SK-N-SH (cell line): ENCODE measurements around the gene SMIM1. TPM values are rescaled to one million over a fixed set of nuclear protein-coding genes. Genes with fewer than 3 reads are reported as not detected.

Experiments
- CTCF ChIA-PET: fragments of 300-600, 350-600 bp; formaldehyde crosslinking; extraction: SDS; loops from one replicate; lab custom pipeline; 2021; lab: Yijun Ruan, JAX
- POLR2A ChIA-PET: fragments of 350-600 bp; sonication (Branson Sonifier 250); formaldehyde crosslinking; extraction: SDS; loops from one replicate; lab custom pipeline; 2020; ENCODE audit warnings: antibody characterized with exemption, inconsistent platforms; lab: Yijun Ruan, JAX
- DNase-seq: peaks from one replicate; pipeline ENCODE4 v3.0.0; 2012
- H2AFZ ChIP-seq: fragments of 200-600 bp; sonication (generic); 2 replicates; pipeline ENCODE4 v1.8.1; 2016; ENCODE audit warnings: antibody characterized with exemption, mild to moderate bottlenecking, low read depth
- H3F3A ChIP-seq: fragments of 200-600 bp; sonication (generic); replicated peaks from 2 replicates; pipeline ENCODE3; 2016; ENCODE audit warnings: antibody characterized with exemption, mild to moderate bottlenecking; ENCODE audit not compliant: insufficient read depth
- H3K27ac ChIP-seq, 2 experiments: fragments of 200-500 bp in 1 of 2; fragments of 200-600 bp in 1 of 2; sonication (Bioruptor generic) in 1 of 2; sonication (generic), shearing (Covaris generic) in 1 of 2; 2 replicates each; pipeline versions ENCODE4 v1.5.1 to v1.6.1; 2014 to 2016; ENCODE audit warnings: low read depth in 2 of 2, inconsistent platforms in 1 of 2, low read length in 1 of 2, mild to moderate bottlenecking in 1 of 2, mixed read lengths in 1 of 2
- H3K27me3 ChIP-seq: fragments of 200-600 bp; sonication (generic), shearing (Covaris generic); 2 replicates; pipeline ENCODE4 v1.6.1; 2016; ENCODE audit warnings: mixed run types; ENCODE audit not compliant: insufficient read depth
- H3K36me3 ChIP-seq, 2 experiments: fragments of 200-500 bp in 1 of 2; fragments of 200-600 bp in 1 of 2; sonication (Bioruptor generic) in 1 of 2; sonication (generic) in 1 of 2; replicated peaks in 1 of 2; 2 replicates each; pipeline versions ENCODE3 to v1.5.1; 2014 to 2016; ENCODE audit warnings: low read length in 1 of 2, mild to moderate bottlenecking in 1 of 2; ENCODE audit not compliant: insufficient read depth in 2 of 2, control insufficient read depth in 1 of 2
- H3K4me1 ChIP-seq, 2 experiments: fragments of 200-500 bp in 1 of 2; fragments of 200-600 bp in 1 of 2; sonication (Bioruptor generic) in 1 of 2; sonication (generic), shearing (Covaris generic) in 1 of 2; 2 replicates each; pipeline versions ENCODE4 v1.5.1 to v1.6.1; 2014 to 2016; ENCODE audit warnings: low read depth in 1 of 2, low read length in 1 of 2, mixed run types in 1 of 2; ENCODE audit not compliant: insufficient read depth in 2 of 2, control insufficient read depth in 1 of 2
- H3K4me2 ChIP-seq: fragments of 200-600 bp; sonication (generic), shearing (Covaris generic); 2 replicates; pipeline ENCODE4 v1.6.1; 2017; ENCODE audit warnings: mixed run types
- H3K4me3 ChIP-seq, 2 experiments: fragments of 200-500 bp in 1 of 2; fragments of 200-600 bp in 1 of 2; sonication (Bioruptor generic) in 1 of 2; sonication (generic), shearing (Covaris generic) in 1 of 2; 2 replicates each; pipeline versions ENCODE4 v1.5.1 to v1.8.1; 2014 to 2016; ENCODE audit warnings: low read depth in 2 of 2, inconsistent platforms in 1 of 2, low read length in 1 of 2, mild to moderate bottlenecking in 1 of 2, mixed read lengths in 1 of 2, moderate library complexity in 1 of 2
- H3K79me2 ChIP-seq: fragments of 200-600 bp; sonication (generic); 2 replicates; pipeline ENCODE4 v1.8.1; 2017; ENCODE audit warnings: mild to moderate bottlenecking; ENCODE audit not compliant: insufficient read depth
- H3K9ac ChIP-seq: fragments of 200-600 bp; sonication (generic); 2 replicates; pipeline ENCODE4 v1.6.1; 2017; ENCODE audit warnings: mixed run types
- H3K9me2 ChIP-seq: fragments of 200-600 bp; sonication (generic); 2 replicates; pipeline ENCODE4 v1.6.1; 2017; ENCODE audit warnings: mixed run types
- H3K9me3 ChIP-seq: fragments of 200-600 bp; sonication (generic); 2 replicates; pipeline ENCODE4 v1.6.1; 2017; ENCODE audit warnings: mixed run types, mild to moderate bottlenecking, moderate library complexity
- H4K20me1 ChIP-seq: fragments of 200-600 bp; sonication (generic); 2 replicates; pipeline ENCODE4 v1.6.1; 2017; ENCODE audit warnings: mild to moderate bottlenecking, mixed run types; ENCODE audit not compliant: insufficient read depth
- EP300 ChIP-seq, 2 experiments: IDR thresholded peaks; 2 replicates each; pipeline versions ENCODE4 v1.4.0 to v1.6.1; 2012; ENCODE audit warnings: borderline replicate concordance in 1 of 2, low read depth in 1 of 2, low read length in 1 of 2
- EZH2phosphoT487 ChIP-seq: fragments of 200-600 bp; sonication (generic); IDR thresholded peaks from 2 replicates; pipeline ENCODE4 v1.6.1; 2017; ENCODE audit warnings: low read depth, mixed run types, mild to moderate bottlenecking, antibody characterized with exemption, moderate library complexity, borderline replicate concordance
- FOXJ3 ChIP-seq: sonication (generic); formaldehyde crosslinking; IDR thresholded peaks from 2 replicates; pipeline ENCODE4 v1.5.1; 2020; ENCODE audit warnings: mild to moderate bottlenecking, missing genetic modification reagents
- FOXM1 ChIP-seq: IDR thresholded peaks from 2 replicates; pipeline ENCODE4 v1.4.0; 2012; ENCODE audit warnings: low read depth, mild to moderate bottlenecking
- IRF3 ChIP-seq: fragments of 150-350 bp; IDR thresholded peaks from 2 replicates; pipeline ENCODE4 v1.6.1; 2016; ENCODE audit warnings: mild to moderate bottlenecking, low read depth, low read length
- MAX ChIP-seq: IDR thresholded peaks from 2 replicates; pipeline ENCODE4 v1.4.0; 2012; ENCODE audit warnings: low read depth
- MEF2A ChIP-seq: IDR thresholded peaks from 2 replicates; pipeline ENCODE4 v1.4.0; 2012; ENCODE audit warnings: low read depth, borderline replicate concordance
- MXI1 ChIP-seq: IDR thresholded peaks from 2 replicates; pipeline ENCODE4 v1.6.1; 2012; ENCODE audit warnings: mild to moderate bottlenecking, low read depth, low read length, improper control_type of control experiment
- PBX3 ChIP-seq: IDR thresholded peaks from 2 replicates; pipeline ENCODE4; 2012
- RXRA ChIP-seq: IDR thresholded peaks from 2 replicates; pipeline ENCODE4 v1.4.0; 2012; ENCODE audit warnings: low read depth, mild to moderate bottlenecking, borderline replicate concordance
- TEAD4 ChIP-seq: IDR thresholded peaks from 2 replicates; pipeline ENCODE4 v1.4.0; 2012; ENCODE audit warnings: mild to moderate bottlenecking, borderline replicate concordance; ENCODE audit not compliant: insufficient read depth
- USF2 ChIP-seq: fragments of 150-350 bp; IDR thresholded peaks from 2 replicates; pipeline ENCODE4 v1.6.1; 2017; ENCODE audit warnings: antibody characterized with exemption, low read length, low read depth, borderline replicate concordance
- WGBS: methylation state at CpG from one replicate; pipeline ENCODE4 v1.1.6; 2017; ENCODE audit warnings: low lambda C conversion rate; 5-methylcytosine and 5-hydroxymethylcytosine counted together
- polyA plus RNA-seq, 3 experiments: library from polyadenylated mRNA; depleted of rRNA; stranded (reverse); fragments of >200 nt; gene quantifications; 2 replicates each; pipeline ENCODE4 v1.2.3, GENCODE V29; 2012

Gene SMIM1
- polyA plus RNA-seq, 1 of the 3 experiments (the other 2 are of a cell fraction), result 6.1 TPM

- H3K27me3 ChIP-seq, result no peaks in the 10 kb centered on the region
- H3K79me2 ChIP-seq, result peaks cover 58% of the 10 kb centered on the region
- WGBS, result 94% methylated on average over 13 of the region's 26 CpGs
- H4K20me1 ChIP-seq, result peaks cover 50% of the 10 kb centered on the region
- H3K4me2 ChIP-seq, result no peak overlapping the region
- no peak overlapping the region for H2AFZ ChIP-seq
- H3K36me3 ChIP-seq, result peaks cover 4 to 45% of the 10 kb centered on the region in 2 experiments
- H3K4me1 ChIP-seq, result no peaks in the 10 kb centered on the region
- no peaks in the 10 kb centered on the region for H3K9me2 ChIP-seq
- no peaks in the 10 kb centered on the region for H3F3A ChIP-seq
- H3K9ac ChIP-seq, result no peak overlapping the region
- no peaks in the 10 kb centered on the region for H3K9me3 ChIP-seq
- DNase-seq, result no peak
- H3K27ac ChIP-seq, result no peak overlapping the region
- POLR2A ChIA-PET, result interaction anchor here (0.8 kb wide), 1 partner anchor 8 kb away, joined by 3 read pairs; no protein-coding TSS in a partner anchor
- CTCF ChIA-PET, result no interaction called here
- TF ChIP-seq TEAD4 (no peak), PBX3 (no peak), MXI1 (no peak), MEF2A (no peak), FOXJ3 (CRISPR knock-in tag) (no peak)
- H3K4me3 ChIP-seq, result no peak overlapping the region
Observed at GRCh38 chr1:3787745-3788605, 15.4 kb downstream of the SMIM1 start.

- CTCF ChIA-PET, result no interaction called here
- H3K4me3 ChIP-seq, result no peak overlapping the region
- H3K36me3 ChIP-seq, result peaks cover 4 to 39% of the 10 kb centered on the region in 2 experiments
- no peak overlapping the region for H3K4me2 ChIP-seq
- H3K27ac ChIP-seq, result no peak overlapping the region
- POLR2A ChIA-PET, result no interaction called here
- DNase-seq, result no peak
- peaks cover 58% of the 10 kb centered on the region for H4K20me1 ChIP-seq
- H3K79me2 ChIP-seq, result peaks cover 67% of the 10 kb centered on the region
- WGBS, result 97% methylated on average over 5 of the region's 16 CpGs
- no peak overlapping the region for H2AFZ ChIP-seq
- TF ChIP-seq RXRA, result no peak
- TF ChIP-seq EZH2phosphoT487, result no peak
- no peak for TF ChIP-seq IRF3
- TF ChIP-seq MAX, result no peak
- TF ChIP-seq FOXM1, result no peak
- no peak for TF ChIP-seq EP300 (IDR thresholded peaks at IDR 0.05; ENCODE audit: borderline replicate concordance in 1 of 2, low read depth in 1 of 2, low read length in 1 of 2)
- TF ChIP-seq MEF2A, result no peak
- TF ChIP-seq MXI1, result no peak
- TF ChIP-seq PBX3, result no peak
- no peak for TF ChIP-seq USF2
- TF ChIP-seq, all 33 proteins: peak for 0
- Histone ChIP-seq H3K9me2 (no peaks in the 10 kb centered on the region), H3F3A (no peaks in the 10 kb centered on the region), H3K9me3 (no peaks in the 10 kb centered on the region), H3K9ac (no peak overlapping the region), H3K27me3 (no peaks in the 10 kb centered on the region), H3K4me1 (no peaks in the 10 kb centered on the region; a peak in 1 of 4 replicates)
Observed at GRCh38 chr1:3788756-3789420, 16.3 kb downstream of the SMIM1 start.
